Activated CD8-positive, alpha-beta memory T cell treated with anti-CD3 and anti-CD28 coated beads, Interleukin-2, amount 50 U/mL, for 1 hour (primary cell): ENCODE measurements around the gene RTF1.
"Not testable (repeated sequence)": the region's sequence is repeated elsewhere in the genome, so short reads cannot be mapped to it uniquely, and the experiment has no call there.

Source experiments
- DNase-seq: peaks from one replicate; pipeline ENCODE4 v3.0.0-alpha.2; 2020; ENCODE audit errors: extremely low read depth

The RTF1 gene

GRCh38 chr15:41416742-41417417 is at the start of gene RTF1:
TSS of gene RTF1 (plus strand) at chr15:41417095. CDS start at chr15:41417116, 21 bp downstream.
- peak; percentile 73 for DNase-seq

GRCh38 chr15:41367418-41367817 is 49.5 kb upstream of the RTF1 start:
- no peak for DNase-seq

- no peak for DNase-seq
Observed at GRCh38 chr15:41377978-41378377, 38.9 kb upstream of the RTF1 start.

GRCh38 chr15:41383974-41384749 is 32.7 kb upstream of the RTF1 start:
- not testable (repeated sequence) for DNase-seq

GRCh38 chr15:41387646-41388045 is 29.2 kb upstream of the RTF1 start:
- DNase-seq = no peak

GRCh38 chr15:41392659-41393058 is 24.2 kb upstream of the RTF1 start:
- DNase-seq = no peak

- DNase-seq = no peak
Observed at GRCh38 chr15:41394924-41395323, 22.0 kb upstream of the RTF1 start.

GRCh38 chr15:41396111-41396510 is 20.8 kb upstream of the RTF1 start:
- DNase-seq = no peak

- DNase-seq = no peak
Observed at GRCh38 chr15:41401904-41402267, 15.0 kb upstream of the RTF1 start.

- no peak for DNase-seq
Observed at GRCh38 chr15:41407341-41407740, 9.6 kb upstream of the RTF1 start.

- DNase-seq = no peak
Observed at GRCh38 chr15:41408234-41408641, 8.7 kb upstream of the RTF1 start.

GRCh38 chr15:41411031-41411430 is 5.9 kb upstream of the RTF1 start:
- no peak for DNase-seq

- DNase-seq = no peak
Observed at GRCh38 chr15:41411441-41411840, 5.5 kb upstream of the RTF1 start.

- no peak for DNase-seq
Observed at GRCh38 chr15:41416128-41416741, 660 bp upstream of the RTF1 start.

GRCh38 chr15:41417418-41418195 is 712 bp downstream of the RTF1 start:
- no peak for DNase-seq

GRCh38 chr15:41423979-41424659 is 7.2 kb downstream of the RTF1 start:
- DNase-seq = no peak

GRCh38 chr15:41424809-41425208 is 7.9 kb downstream of the RTF1 start:
- no peak for DNase-seq

GRCh38 chr15:41425907-41426306 is 9.0 kb downstream of the RTF1 start:
- DNase-seq = not testable (repeated sequence)

- no peak for DNase-seq
Observed at GRCh38 chr15:41429003-41429890, 12.4 kb downstream of the RTF1 start.

- DNase-seq = no peak
Observed at GRCh38 chr15:41435037-41435786, 18.3 kb downstream of the RTF1 start.
